ENCODE results near the gene SEC61B.

GRCh38 chr9:99241106-99241505 is 19.0 kb downstream of the SEC61B start:
- TF ChIP-seq, protein P1, sequence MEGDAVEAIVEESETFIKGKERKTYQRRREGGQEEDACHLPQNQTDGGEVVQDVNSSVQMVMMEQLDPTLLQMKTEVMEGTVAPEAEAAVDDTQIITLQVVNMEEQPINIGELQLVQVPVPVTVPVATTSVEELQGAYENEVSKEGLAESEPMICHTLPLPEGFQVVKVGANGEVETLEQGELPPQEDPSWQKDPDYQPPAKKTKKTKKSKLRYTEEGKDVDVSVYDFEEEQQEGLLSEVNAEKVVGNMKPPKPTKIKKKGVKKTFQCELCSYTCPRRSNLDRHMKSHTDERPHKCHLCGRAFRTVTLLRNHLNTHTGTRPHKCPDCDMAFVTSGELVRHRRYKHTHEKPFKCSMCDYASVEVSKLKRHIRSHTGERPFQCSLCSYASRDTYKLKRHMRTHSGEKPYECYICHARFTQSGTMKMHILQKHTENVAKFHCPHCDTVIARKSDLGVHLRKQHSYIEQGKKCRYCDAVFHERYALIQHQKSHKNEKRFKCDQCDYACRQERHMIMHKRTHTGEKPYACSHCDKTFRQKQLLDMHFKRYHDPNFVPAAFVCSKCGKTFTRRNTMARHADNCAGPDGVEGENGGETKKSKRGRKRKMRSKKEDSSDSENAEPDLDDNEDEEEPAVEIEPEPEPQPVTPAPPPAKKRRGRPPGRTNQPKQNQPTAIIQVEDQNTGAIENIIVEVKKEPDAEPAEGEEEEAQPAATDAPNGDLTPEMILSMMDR (IDR thresholded peaks at IDR 0.05) = no peak
- TF ChIP-seq POLR2A (IDR thresholded peaks at IDR 0.05) = no peak
